HL-60 (cell line): ENCODE measurements around the gene PLLP.

Experiments
- DNase-seq, 2 experiments: peaks; one replicate each; pipeline ENCODE4 v3.0.0-alpha.2; 2010 to 2020; ENCODE audit warnings: low read depth in 1 of 2, low spot score in 1 of 2
- H3K27ac ChIP-seq: fragments of 250-450 bp; sonication (Bioruptor Pico); replicated peaks from 2 replicates; pipeline ENCODE4 v1.5.1; 2020; ENCODE audit warnings: mild to moderate bottlenecking, moderate library complexity
- H3K27me3 ChIP-seq: fragments of 250-450 bp; sonication (Bioruptor Pico); 2 replicates; pipeline ENCODE4 v1.5.1; 2021; ENCODE audit warnings: mild to moderate bottlenecking, moderate library complexity; ENCODE audit not compliant: insufficient read depth, poor library complexity, severe bottlenecking
- H3K4me3 ChIP-seq: replicated peaks from 2 replicates; pipeline ENCODE4 v1.5.1; 2011; ENCODE audit warnings: mild to moderate bottlenecking, control low read depth, low read length; ENCODE audit not compliant: insufficient read depth
- GABPA ChIP-seq: IDR thresholded peaks from 2 replicates; pipeline ENCODE4 v1.6.1; 2012; ENCODE audit warnings: low read depth
- POLR2AphosphoS5 ChIP-seq: IDR thresholded peaks from 2 replicates; pipeline ENCODE4 v1.6.1; 2012; ENCODE audit warnings: low read depth
- SPI1 ChIP-seq: IDR thresholded peaks from 2 replicates; pipeline ENCODE4 v1.6.1; 2012; ENCODE audit warnings: low read depth, mild to moderate bottlenecking, borderline replicate concordance
- TF ChIP-seq, protein P1 (sequence below): IDR thresholded peaks from one replicate; pipeline ENCODE4 v1.5.1; 2011; ENCODE audit warnings: low read length, control low read depth, inconsistent platforms; ENCODE audit not compliant: insufficient read depth
- TF ChIP-seq, protein P2 (sequence below): IDR thresholded peaks from 2 replicates; pipeline ENCODE4 v1.6.1; 2012; ENCODE audit warnings: low read depth; ENCODE audit not compliant: insufficient replicate concordance

PLLP gene

DNA sequence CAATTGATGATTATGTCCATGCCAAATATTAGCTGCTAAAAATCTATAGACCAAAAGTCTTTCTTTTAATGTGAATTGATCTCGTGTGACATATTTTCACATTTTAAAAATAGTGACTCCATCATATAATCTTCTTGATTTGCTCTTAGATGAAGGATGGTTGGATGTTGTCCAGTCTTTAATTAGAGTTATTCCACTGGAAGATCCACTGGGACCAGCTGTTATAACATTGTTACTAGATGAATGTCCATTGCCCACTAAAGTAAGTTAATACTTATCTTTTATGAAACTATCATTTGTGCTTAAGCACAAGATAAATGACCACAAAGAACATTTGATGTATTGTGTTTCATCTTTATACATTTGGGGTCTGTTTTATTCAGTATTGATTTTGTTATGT, 75.5 kb downstream of the PLLP start:
- H3K27me3 ChIP-seq, result no peaks in the 10 kb centered on the region
- H3K27ac ChIP-seq, result no peak overlapping the region
- TF ChIP-seq SPI1 (no peak), POLR2AphosphoS5 (no peak), GABPA (no peak)
- TF ChIP-seq, protein P1, sequence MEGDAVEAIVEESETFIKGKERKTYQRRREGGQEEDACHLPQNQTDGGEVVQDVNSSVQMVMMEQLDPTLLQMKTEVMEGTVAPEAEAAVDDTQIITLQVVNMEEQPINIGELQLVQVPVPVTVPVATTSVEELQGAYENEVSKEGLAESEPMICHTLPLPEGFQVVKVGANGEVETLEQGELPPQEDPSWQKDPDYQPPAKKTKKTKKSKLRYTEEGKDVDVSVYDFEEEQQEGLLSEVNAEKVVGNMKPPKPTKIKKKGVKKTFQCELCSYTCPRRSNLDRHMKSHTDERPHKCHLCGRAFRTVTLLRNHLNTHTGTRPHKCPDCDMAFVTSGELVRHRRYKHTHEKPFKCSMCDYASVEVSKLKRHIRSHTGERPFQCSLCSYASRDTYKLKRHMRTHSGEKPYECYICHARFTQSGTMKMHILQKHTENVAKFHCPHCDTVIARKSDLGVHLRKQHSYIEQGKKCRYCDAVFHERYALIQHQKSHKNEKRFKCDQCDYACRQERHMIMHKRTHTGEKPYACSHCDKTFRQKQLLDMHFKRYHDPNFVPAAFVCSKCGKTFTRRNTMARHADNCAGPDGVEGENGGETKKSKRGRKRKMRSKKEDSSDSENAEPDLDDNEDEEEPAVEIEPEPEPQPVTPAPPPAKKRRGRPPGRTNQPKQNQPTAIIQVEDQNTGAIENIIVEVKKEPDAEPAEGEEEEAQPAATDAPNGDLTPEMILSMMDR, result no peak
- TF ChIP-seq, protein P2, sequence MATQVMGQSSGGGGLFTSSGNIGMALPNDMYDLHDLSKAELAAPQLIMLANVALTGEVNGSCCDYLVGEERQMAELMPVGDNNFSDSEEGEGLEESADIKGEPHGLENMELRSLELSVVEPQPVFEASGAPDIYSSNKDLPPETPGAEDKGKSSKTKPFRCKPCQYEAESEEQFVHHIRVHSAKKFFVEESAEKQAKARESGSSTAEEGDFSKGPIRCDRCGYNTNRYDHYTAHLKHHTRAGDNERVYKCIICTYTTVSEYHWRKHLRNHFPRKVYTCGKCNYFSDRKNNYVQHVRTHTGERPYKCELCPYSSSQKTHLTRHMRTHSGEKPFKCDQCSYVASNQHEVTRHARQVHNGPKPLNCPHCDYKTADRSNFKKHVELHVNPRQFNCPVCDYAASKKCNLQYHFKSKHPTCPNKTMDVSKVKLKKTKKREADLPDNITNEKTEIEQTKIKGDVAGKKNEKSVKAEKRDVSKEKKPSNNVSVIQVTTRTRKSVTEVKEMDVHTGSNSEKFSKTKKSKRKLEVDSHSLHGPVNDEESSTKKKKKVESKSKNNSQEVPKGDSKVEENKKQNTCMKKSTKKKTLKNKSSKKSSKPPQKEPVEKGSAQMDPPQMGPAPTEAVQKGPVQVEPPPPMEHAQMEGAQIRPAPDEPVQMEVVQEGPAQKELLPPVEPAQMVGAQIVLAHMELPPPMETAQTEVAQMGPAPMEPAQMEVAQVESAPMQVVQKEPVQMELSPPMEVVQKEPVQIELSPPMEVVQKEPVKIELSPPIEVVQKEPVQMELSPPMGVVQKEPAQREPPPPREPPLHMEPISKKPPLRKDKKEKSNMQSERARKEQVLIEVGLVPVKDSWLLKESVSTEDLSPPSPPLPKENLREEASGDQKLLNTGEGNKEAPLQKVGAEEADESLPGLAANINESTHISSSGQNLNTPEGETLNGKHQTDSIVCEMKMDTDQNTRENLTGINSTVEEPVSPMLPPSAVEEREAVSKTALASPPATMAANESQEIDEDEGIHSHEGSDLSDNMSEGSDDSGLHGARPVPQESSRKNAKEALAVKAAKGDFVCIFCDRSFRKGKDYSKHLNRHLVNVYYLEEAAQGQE, result no peak
- no peak for DNase-seq
- no peak overlapping the region for H3K4me3 ChIP-seq
